GM21447 (cell line): ENCODE results near the gene EMID1.

Source experiments
- ATAC-seq: cut with Tn5 transposase; IDR thresholded peaks from one replicate; pipeline ENCODE4 v1.9.1; 2021; ENCODE audit not compliant: unreplicated experiment

Gene EMID1

DNA sequence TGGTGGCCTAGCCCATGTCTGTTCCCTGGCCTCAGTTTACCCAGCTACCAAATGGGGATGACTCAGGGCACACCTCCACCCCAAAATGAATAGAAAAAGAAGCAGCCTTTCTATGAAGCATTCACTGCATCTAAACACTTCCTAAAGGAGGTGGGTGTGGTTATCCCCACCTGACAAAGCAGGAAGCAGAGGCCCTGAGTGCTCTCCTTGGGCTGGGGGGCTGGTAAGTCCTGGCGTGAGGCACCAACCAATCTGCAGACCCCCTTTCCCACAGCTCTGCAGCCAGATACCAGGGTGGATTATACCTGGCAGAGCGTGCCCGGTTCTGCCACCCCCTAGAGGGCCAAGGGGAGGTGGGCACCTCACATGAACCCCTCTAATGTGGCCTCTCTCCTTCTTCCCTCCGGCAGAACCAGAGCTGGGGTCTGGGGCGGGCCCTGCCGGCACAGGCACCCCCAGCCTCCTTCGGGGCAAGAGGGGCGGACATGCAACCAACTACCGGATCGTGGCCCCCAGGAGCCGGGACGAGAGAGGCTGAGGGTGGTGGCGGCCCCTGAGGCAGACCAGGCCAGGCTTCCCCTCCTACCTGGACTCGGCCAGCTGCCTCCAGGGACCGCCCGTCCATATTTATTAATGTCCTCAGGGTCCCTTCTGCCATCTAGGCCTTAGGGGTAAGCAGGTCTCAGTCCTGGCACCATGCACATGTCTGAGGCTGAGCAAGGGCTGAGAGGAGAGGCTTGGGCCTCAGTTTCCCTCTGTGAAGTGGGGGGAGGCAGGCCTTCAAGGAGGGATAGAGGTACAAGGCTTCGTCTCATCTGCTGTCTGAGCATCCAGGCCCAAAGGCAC, 52.9 kb downstream of the EMID1 start:
- no peak for ATAC-seq

DNA sequence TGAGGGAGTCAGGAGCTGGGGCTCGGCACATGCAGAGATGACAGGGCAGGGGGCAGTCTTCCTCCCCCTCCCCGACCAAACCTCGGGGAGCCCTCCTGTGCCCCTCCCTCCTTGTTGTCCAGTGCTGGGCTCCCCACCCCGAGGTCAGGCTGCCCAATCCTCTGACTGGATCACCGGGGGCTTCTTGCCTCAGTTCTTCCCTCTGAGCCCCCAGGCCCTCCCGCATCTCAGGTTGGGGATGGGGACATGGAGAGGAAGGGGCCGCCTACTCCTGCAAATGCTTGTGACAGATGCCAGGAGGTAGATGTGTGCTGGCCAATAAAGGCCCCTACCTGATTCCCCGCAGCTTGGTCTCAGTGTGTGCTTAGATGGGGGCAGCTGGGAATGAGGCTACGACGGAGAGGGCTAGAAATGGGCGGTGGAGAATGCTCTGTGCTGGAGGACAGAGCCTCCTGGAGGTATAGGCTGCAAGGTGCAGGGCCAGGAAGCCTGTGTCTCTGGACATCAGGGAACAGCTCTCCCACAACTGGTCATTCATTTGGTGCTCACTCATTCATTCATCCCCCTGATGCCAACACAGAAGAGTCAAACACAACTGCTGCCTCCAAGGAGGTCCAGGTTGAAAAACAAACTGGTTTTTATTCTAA, 53.7 kb downstream of the EMID1 start:
- ATAC-seq = no peak

DNA sequence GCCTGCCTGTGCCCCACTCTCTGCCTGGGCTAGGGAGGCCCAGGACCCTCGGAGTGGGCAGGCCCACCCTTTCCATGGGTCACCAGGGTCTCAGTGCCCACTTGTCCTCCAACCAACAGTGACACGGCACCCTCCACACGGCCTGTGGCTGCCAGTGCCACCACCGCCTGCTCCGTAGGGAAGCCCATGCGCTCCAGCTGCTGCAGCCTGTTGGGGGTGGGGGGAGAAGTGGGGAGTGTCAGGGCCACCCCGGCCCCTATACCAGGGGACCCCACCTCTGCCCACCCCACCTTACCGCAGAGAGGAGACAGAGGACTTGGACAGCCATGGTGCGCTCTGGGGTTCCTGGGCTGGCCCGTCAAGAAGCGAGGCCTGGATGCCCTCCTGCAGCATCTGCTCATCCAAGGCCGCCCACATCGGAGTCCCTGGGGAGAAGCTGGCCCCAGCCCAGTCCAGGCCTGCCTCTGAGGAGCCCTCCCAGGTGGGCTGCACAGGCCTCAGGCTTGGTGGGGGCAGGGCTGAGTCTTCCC, 54.4 kb downstream of the EMID1 start:
- no peak for ATAC-seq

DNA sequence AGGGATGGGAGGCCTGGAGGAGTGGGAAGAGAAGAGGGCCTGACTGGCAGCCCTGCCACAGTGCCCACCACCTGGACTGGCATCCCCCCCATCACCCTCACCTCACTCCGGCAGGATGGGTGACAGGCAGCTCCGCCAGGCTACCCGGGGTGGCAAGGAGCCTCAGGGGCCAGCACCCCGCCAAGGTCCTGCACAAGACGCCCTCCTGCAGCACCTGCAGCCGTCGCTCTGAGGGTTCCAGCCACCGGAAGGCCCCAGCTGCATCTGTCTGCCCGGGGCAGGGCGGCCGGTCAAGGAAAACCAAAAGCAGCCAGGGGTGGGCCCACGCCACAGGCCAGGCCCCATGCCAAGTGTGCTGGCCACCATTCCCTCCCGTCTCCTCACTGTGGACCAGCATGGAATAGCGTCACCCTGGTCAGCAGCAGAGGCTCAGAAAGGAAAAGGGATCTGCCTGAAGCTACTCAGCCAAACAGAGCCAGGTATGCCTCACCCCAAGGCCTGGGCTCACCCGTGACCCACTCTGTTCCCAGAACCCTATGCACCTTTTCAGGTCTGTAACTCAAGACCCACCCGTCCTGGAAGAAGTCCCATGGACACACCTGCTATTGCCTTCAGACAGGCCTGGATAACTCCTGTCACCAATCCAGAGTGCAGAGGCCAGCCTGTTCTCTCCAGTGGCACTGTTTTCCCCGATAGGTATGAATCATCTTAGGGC, 55.1 kb downstream of the EMID1 start:
- no peak for ATAC-seq

DNA sequence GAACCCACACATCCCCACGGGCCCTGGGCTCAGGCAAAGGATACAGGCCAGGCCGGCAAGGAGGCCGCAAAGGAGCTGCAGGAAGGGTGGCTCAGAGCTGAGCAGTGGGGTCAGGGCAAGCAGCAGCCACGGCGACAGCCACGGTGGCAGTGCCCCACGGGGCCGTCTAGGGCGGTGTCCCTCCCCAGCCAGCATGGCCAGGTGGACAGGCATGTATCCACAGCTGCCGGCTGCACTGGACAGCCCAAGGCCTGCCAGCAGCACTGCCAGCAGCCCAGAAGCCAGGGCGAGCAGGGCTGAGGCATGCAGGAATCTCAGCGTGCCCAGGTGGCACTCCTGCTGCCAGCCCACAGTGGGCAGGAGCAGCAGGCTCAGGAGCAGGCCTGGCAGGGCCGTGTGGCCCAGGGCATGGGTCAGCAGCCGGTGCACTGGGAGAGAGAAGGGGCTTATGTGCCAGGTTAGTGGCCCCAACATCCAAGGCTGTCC, 58.1 kb downstream of the EMID1 start:
- no peak for ATAC-seq

DNA sequence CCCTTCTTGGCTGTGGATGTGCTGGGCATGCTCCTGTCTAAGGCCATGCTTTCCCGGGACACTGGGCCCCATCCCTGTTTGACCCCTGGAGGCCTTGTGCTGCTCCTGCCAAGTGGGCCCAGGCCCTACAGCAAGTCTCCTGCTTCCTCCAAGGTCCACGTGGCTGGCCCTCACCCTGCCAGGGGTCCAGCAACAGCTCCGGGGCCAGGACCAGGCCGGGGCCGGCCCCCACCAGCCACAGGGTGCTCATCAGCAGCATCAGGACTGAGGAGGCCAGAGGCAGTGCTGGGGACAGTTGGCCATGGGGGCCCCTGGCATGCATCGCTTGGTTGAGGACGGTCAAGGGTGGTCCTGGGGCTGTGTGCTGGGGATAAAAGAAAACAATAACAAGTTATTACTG, 59.6 kb downstream of the EMID1 start:
- no peak for ATAC-seq

DNA sequence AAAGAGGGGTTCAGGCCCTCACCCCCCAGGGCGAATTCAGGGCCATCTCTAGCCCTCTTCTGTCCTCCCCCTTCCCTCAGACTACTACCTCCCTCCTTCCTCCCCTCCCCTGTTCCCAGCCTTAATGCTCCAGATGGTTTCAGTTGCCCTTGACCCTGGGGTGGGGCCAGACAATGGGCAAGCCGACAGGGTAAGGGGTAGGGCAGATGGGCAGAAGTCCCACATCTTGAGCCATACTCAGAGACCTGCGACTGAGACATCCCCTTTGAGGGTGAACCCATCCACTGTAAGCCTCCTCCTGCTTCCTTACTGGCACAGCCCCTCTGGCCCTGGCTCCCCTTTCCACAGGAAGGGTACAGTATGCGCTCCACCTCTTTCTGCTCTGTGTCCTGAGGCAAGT, 60.2 kb downstream of the EMID1 start:
- no peak for ATAC-seq

DNA sequence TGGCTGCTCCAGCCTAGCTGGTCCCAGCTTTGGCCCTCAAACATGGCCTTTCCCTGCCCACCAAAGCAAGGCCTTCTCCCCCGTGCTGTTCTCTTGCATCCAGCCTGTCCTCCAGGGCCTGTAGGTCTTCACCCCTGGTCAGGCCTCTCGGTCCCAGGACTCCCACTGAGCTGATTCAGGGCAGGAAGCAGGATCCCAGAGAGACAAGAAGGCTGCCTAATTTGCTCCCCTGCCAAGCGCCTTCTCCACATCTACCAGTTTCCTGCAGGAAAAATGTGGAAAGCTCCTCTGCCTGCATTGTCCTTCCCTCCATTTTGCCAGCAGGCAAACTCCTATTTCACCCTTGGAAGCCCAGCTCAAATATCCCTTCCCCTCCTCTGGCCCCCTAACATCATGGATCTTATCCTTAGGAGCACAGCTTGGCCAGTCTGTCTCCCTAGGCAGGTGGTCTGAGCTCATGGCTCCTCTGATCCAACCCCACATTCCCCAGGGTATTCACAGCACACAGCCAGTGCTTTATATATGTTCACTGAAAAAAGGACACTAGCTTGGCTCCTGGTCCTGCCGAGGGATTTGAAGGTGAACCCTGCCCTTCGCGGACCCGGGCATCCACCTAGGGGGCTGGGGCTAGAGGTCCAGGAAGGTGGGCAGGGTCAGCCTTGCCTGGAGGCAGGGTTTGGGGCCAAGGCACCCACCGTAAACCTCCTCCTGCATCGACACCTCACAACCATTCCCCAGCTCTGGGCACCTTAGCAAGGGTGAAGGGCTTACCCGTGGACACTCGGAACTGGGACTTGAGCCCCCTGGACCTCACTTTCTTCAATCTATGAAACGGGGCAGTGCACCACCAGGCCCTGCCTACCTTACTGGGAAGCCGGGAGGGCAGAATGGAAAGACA, 61.1 kb downstream of the EMID1 start:
- no peak for ATAC-seq

DNA sequence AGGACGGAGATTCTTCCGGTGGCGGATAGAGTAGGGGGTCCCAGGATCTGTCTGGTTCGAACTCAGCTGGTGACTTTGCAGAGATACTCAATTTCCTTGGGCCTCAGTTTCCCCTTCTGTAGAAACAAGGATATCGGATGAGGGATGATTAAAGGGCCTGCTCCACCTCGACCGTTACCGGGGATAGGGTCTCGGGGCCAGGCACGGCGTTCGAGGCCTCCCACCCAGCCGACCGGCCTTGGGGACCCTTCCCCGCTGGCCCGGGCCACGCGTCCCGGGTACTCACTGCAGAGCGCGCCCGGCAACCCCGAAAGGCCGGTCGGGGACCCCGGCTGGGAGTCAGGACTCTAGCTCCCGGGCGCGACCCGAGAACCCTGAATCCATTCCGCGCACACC, 61.8 kb downstream of the EMID1 start:
- no peak for ATAC-seq

DNA sequence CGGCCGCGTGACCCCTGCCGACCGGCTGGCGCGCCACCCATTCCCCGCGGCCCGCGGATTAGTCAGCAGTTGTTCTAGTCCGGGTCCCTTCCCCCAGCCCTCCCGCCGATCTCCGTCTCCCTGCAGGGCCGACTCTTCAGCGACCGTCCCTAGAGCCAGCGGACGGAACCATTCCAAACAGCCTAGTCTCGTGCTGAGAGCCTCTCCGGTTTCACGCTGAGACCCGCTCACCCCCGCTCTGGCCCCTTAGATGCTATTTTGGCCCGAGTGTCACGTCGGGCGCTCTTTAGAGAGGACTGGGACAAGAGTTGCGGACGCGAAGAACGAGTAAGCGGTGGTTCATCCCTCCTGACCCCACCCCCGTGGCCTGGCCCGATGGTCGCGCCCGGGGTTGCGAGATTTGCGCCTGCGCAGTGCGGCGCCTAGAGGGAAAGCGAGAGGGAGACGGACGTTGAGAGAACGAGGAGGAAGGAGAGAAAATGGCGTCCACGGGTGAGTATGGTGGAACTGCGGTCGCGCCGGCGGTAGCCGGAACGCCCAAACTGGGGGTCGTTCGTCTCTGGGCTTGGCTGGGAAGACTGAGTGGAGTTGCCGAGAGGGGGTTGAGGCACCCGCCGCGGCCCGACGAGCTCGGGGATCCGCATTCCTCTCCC, 62.3 kb downstream of the EMID1 start, which contains the start of the genes EWSR1 and RHBDD3:
Gene EWSR1 (plus strand): TSS at position 411 of the 653 bp plus-strand sequence. CDS start 69 bp downstream, at position 480.
Gene RHBDD3 (minus strand): TSS at position 124 of the 653 bp plus-strand sequence. CDS start 2,355 bp downstream, outside the sequence.
- peak; percentile 69 for ATAC-seq

DNA sequence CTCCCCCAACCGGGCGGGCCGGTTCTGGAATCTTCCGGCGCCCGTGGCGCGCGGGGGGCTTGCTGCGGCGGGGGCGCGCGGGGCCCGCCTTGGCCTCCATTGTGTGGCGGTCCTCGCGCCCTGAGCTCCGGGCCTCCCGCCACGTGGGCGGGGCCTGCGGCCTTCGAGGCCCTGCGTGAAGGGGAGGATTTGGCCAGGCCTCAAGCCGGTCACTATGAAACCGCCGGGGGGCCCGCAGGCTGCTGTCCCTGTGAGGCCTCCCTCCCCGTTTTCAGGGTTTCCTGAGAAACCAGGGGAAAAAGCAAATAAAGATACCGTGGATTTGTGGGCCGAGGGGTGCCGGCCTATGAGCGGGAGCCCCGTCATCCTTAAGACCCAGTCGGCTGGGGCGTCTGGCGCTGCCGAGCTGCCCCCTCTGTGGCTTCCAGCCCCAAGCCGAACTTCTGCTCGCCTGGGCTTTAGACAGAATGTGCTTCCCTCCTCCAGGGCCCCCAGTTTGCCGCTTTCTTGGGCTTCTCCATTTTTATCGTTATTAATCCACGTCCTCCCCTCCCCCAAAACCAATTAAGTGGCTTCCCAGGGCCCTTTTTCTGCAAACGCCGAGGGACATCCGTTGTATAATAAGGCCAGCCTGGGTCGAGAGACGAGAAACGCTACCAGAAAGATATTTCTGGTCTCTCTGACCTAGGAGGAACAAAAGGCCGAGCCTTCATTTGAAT, 63.0 kb downstream of the EMID1 start:
- peak; percentile 13 for ATAC-seq

DNA sequence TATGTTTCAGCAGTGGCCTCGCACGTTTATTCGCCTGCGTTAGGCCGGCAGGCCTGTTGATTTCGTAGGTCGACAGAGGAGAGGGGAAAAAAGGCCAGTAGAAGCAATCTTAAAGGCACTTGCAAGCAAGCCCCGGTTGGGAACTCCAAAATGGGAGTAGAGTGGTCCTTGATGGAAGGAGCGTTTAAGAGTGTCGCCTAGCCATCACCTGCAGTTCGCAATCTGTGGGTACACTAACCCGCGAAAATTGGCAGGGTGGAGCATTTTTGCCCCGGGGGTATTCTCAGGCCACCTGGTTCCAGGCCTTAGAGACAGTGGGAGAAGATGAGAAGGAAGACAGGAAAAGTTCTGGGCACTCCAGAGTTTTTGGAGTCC, 63.5 kb downstream of the EMID1 start:
- no peak for ATAC-seq

DNA sequence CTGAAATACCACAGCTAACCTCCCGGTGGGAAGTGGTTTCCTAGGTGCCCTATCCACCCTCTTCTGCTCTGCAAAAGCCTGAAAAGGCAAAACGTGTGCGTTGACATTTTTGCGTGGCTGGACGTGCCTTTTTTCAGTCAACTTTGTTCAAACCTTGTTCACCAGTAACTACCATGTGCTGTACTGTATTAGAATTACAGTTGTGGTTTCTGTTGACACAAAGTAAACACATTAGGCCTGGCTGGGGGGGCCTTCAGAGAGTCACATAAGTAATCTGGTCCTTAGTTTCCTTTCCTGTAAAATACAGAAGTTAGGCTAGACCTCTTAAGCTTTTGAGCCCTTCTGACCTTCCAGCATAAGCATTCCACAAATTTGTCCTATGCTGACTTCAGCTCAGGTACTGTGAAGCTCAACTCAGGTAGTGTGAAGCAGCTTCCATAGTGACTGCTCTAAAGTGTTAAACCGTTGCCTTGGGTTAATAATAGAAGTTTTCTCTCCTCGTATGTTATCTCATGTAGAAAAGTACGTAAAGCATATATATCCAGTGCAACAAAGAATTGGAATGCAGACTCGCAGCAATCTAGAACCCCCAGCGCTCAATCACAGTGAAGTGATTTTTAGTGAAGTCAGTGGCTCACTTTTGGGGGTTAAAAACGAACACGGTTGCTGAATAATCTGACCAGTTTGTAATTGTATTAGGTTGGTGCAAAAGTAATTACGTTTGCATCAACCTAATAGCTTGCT, 64.2 kb downstream of the EMID1 start:
- ATAC-seq = no peak

DNA sequence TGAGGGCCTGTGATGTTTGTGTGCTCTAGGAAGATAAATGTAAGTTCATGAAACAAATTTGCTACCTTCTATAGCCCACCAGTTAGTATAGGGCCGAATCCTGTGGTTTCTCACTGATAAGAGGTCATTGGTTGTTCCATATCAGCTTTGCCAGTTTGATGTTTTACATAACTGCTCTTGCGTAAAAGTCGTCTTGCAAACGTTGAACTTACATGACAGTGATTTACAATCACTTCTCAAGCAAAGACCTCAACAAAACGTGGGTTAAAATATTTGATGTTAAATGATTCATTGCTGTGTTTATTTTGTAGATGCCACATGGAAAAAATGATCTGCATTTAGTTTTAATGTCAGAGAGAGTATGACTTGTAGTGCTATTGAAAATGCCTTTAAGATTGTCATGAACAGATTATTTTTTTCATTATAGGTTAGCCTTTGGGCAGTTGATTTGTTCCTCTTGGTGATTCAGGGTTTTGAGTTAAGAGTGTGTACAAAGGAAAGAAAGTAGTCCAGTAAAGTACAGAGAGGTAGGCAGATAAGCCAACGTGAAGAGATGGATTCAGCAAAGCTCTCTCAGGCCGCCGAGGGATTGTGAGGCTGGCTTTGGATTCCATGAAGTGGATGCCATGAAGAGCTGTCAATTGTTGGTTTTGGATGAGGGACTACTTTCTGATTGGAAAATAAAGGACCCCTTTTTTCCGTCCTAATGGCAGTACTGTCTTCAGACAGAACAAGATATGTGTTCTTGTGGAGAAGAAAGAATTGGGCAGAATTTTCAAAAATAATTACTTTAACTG, 65.0 kb downstream of the EMID1 start:
- ATAC-seq = no peak

DNA sequence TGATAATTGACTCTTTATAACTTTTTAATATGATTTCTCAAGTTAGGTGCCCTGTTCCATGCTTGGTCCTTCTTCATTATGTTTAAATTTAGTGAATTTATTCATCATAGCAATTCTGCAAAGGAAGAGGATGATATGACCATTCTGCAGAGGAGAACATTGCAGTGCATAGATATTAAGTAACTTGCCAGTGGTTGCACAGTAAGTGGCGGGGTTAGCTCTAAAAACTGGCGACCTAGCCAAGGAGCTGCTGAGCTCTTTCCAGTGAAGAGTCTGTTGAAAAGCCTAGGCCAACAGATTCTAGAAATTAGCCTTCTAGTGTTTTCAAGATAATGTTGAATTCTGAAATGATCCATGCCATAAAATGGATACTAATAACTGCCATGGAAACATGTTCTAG, 66.9 kb downstream of the EMID1 start:
- ATAC-seq = no peak

DNA sequence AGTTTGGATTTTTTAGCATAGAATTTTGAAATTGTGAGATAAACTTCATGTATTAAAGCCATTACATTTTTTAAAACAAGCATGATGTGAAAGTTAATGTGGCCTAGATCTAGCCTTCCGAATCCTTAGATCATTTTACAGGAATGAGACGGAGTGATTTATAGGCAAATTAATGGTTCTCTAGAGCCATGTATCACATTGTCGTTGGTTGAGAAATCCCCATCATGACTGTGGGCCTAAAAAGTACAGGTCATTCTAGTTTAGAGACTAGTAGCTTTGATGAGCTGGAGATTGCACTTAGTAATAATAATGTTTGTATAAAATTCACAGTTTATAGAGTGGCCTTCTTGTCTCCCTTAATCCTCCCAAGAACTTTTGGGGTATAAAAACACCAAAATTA, 69.5 kb downstream of the EMID1 start:
- ATAC-seq = no peak

DNA sequence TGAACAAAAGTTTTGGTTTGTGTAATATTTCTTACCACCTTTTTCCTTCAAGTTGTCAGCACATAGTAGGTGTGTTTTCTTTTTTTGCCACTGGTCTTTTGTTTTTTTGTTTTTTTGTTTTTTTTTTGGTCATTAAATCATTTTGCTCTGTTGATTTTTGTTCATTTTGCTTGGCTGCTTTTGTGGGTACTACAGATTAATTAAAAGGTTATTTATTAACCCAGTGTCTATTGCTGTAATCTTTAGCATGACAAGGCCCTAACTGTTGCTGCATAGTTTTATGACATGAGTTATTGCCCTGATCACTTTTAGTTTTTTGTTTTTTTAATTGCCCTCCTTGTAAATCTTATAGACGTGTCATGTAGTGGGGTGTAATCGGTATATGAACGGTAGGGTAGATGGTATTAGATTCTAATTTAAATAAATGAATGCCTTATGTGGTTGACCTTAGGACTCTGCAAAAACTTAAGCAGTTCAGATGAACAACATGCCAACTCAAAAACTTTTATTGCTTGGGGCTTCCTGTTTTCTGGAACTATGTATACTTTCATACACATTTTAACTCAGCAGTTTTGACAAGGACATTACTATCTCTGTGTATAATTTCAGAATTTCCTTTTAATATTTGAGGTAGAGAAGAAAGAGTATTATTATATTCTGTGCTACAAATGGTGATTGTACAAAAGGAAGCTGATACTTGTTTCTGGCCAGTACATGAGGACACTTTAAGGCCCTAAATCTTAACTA, 70.3 kb downstream of the EMID1 start:
- ATAC-seq = no peak
